ENCODE measurements around the gene SHB.
A peak's percentile ranks its signal among the peaks of the same experiment; 100 is the strongest.

SHB gene

GRCh38 chr9:38074441-38074961, 5.5 kb upstream of the SHB start:
- Mint-ChIP-seq H3K4me1 (peaks cover 4% of the 10 kb centered on the region), H3K4me3 (no peak overlapping the region), H3K36me3 (no peaks in the 10 kb centered on the region), H3K27ac (no peak overlapping the region), H3K9me3 (peaks cover 2% of the 10 kb centered on the region), H3K27me3 (peaks cover 9% of the 10 kb centered on the region)
- no peak for ATAC-seq

- Mint-ChIP-seq H3K27me3 (peaks cover 3% of the 10 kb centered on the region), H3K27ac (no peak overlapping the region), H3K4me3 (no peak overlapping the region), H3K9me3 (peaks cover 2% of the 10 kb centered on the region), H3K4me1 (peaks cover 5% of the 10 kb centered on the region), H3K36me3 (no peaks in the 10 kb centered on the region)
- ATAC-seq: no peak
Measured at GRCh38 chr9:38073882-38074281, 4.9 kb upstream of the SHB start.

- no peak for ATAC-seq
- Mint-ChIP-seq H3K9me3 (no peaks in the 10 kb centered on the region), H3K36me3 (no peaks in the 10 kb centered on the region), H3K27me3 (peaks cover 13% of the 10 kb centered on the region), H3K4me3 (no peak overlapping the region), H3K27ac (no peak overlapping the region), H3K4me1 (peaks cover 17% of the 10 kb centered on the region)
Measured at GRCh38 chr9:38071470-38072134, 2.6 kb upstream of the SHB start.

- Mint-ChIP-seq H3K36me3 (peaks cover 7% of the 10 kb centered on the region), H3K4me1 (peaks cover 33% of the 10 kb centered on the region), H3K4me3 (peak overlapping the region; percentile 92), H3K9me3 (no peaks in the 10 kb centered on the region), H3K27me3 (peaks cover 49% of the 10 kb centered on the region), H3K27ac (peak overlapping the region; percentile 75)
- ATAC-seq: no peak
Measured at GRCh38 chr9:38067859-38068681, 957 bp downstream of the SHB start.

- Mint-ChIP-seq H3K4me3 (peak overlapping the region; percentile 92), H3K27ac (peak overlapping the region; percentile 75), H3K27me3 (peaks cover 50% of the 10 kb centered on the region), H3K4me1 (peaks cover 33% of the 10 kb centered on the region), H3K36me3 (peaks cover 7% of the 10 kb centered on the region), H3K9me3 (no peaks in the 10 kb centered on the region)
- no peak for ATAC-seq
Measured at GRCh38 chr9:38066914-38067858, 1.8 kb downstream of the SHB start.

- Mint-ChIP-seq H3K4me3 (peak overlapping the region; percentile 92), H3K4me1 (peaks cover 38% of the 10 kb centered on the region), H3K9me3 (no peaks in the 10 kb centered on the region), H3K36me3 (peaks cover 7% of the 10 kb centered on the region), H3K27ac (no peak overlapping the region), H3K27me3 (peaks cover 50% of the 10 kb centered on the region)
- ATAC-seq: no peak
Measured at GRCh38 chr9:38066197-38066913, 2.7 kb downstream of the SHB start.

GRCh38 chr9:38065369-38066075, 3.5 kb downstream of the SHB start:
- H3K4me3 Mint-ChIP-seq: no peak overlapping the region
- H3K4me1 Mint-ChIP-seq: peaks cover 40% of the 10 kb centered on the region
- ATAC-seq: no peak

GRCh38 chr9:38064842-38065368, 4.1 kb downstream of the SHB start:
- no peak for ATAC-seq
- Mint-ChIP-seq H3K4me1 (peaks cover 40% of the 10 kb centered on the region), H3K27me3 (peaks cover 50% of the 10 kb centered on the region), H3K27ac (no peak overlapping the region), H3K9me3 (no peaks in the 10 kb centered on the region), H3K36me3 (peaks cover 7% of the 10 kb centered on the region), H3K4me3 (no peak overlapping the region)

More at GRCh38 chr9:38065369-38066075, 3.5 kb downstream of the SHB start:
- H3K9me3 Mint-ChIP-seq: no peaks in the 10 kb centered on the region
- H3K36me3 Mint-ChIP-seq: peaks cover 7% of the 10 kb centered on the region
- H3K27me3 Mint-ChIP-seq: peaks cover 50% of the 10 kb centered on the region
- no peak overlapping the region for H3K27ac Mint-ChIP-seq

GRCh38 chr9:38063363-38063707, 5.7 kb downstream of the SHB start:
- no peak overlapping the region for H3K4me3 Mint-ChIP-seq
- no peak for ATAC-seq
- peaks cover 7% of the 10 kb centered on the region for H3K36me3 Mint-ChIP-seq
- peaks cover 41% of the 10 kb centered on the region for H3K4me1 Mint-ChIP-seq
- no peaks in the 10 kb centered on the region for H3K9me3 Mint-ChIP-seq
- H3K27ac Mint-ChIP-seq: no peak overlapping the region
- H3K27me3 Mint-ChIP-seq: peaks cover 59% of the 10 kb centered on the region

- no peak for ATAC-seq
- H3K27ac Mint-ChIP-seq: no peak overlapping the region
- no peaks in the 10 kb centered on the region for H3K9me3 Mint-ChIP-seq
- peaks cover 46% of the 10 kb centered on the region for H3K4me1 Mint-ChIP-seq
- peaks cover 7% of the 10 kb centered on the region for H3K36me3 Mint-ChIP-seq
- H3K27me3 Mint-ChIP-seq: peaks cover 58% of the 10 kb centered on the region
- no peak overlapping the region for H3K4me3 Mint-ChIP-seq
Measured at GRCh38 chr9:38062498-38063362, 6.3 kb downstream of the SHB start.

- peaks cover 44% of the 10 kb centered on the region for H3K4me1 Mint-ChIP-seq
- no peak overlapping the region for H3K4me3 Mint-ChIP-seq
- ATAC-seq: no peak
- H3K9me3 Mint-ChIP-seq: no peaks in the 10 kb centered on the region
- peaks cover 7% of the 10 kb centered on the region for H3K36me3 Mint-ChIP-seq
- H3K27ac Mint-ChIP-seq: no peak overlapping the region
- peaks cover 52% of the 10 kb centered on the region for H3K27me3 Mint-ChIP-seq
Measured at GRCh38 chr9:38062106-38062497, 6.9 kb downstream of the SHB start.

- H3K27me3 Mint-ChIP-seq: peaks cover 45% of the 10 kb centered on the region
Measured at GRCh38 chr9:38061326-38061977, 7.6 kb downstream of the SHB start.

GRCh38 chr9:38060681-38061080, 8.3 kb downstream of the SHB start:
- H3K4me3 Mint-ChIP-seq: no peak overlapping the region
- H3K27ac Mint-ChIP-seq: no peak overlapping the region
- peaks cover 7% of the 10 kb centered on the region for H3K36me3 Mint-ChIP-seq
- no peak for ATAC-seq
- peaks cover 32% of the 10 kb centered on the region for H3K4me1 Mint-ChIP-seq
- H3K27me3 Mint-ChIP-seq: peaks cover 40% of the 10 kb centered on the region
- no peaks in the 10 kb centered on the region for H3K9me3 Mint-ChIP-seq

More at GRCh38 chr9:38061326-38061977, 7.6 kb downstream of the SHB start:
- Mint-ChIP-seq H3K9me3 (no peaks in the 10 kb centered on the region), H3K4me1 (peaks cover 37% of the 10 kb centered on the region), H3K4me3 (no peak overlapping the region), H3K27ac (peak overlapping the region; percentile 18), H3K36me3 (peaks cover 7% of the 10 kb centered on the region)
- ATAC-seq: peak; percentile 53

Data from stimulated activated memory B cell treated with anti-CD40 and anti-IgM and Interleukin-4, amounts not matched to agents 10 μg/mL and 1 μg/mL and 100 μg/mL, for 72 hours (primary cell).